Measurements from ENCODE around the gene RPS17. TPM values are rescaled to one million over a fixed set of nuclear protein-coding genes. Genes with fewer than 3 reads are reported as not detected.

RPS17 gene
- polyA plus RNA-seq, 3 donors: 604 to 2,881 (median 619) TPM

- Histone ChIP-seq H3K27me3 (ENCODE audit: control insufficient read depth in 2 of 2, insufficient read depth in 2 of 2, low read length in 2 of 2) (peaks cover 0 to 3% of the 10 kb centered on the region in 2 donors), H4K20me1 (ENCODE audit: insufficient read depth, low read length) (no peaks in the 10 kb centered on the region), H2AFZ (ENCODE audit: insufficient read depth, low read depth, low read length, poor library complexity, severe bottlenecking) (no peak overlapping the region), H3K79me2 (ENCODE audit: insufficient read depth, low read length) (peaks cover 5% of the 10 kb centered on the region), H3K36me3 (replicated peaks in 1 of 2; ENCODE audit: control insufficient read depth in 1 of 2, insufficient read depth in 2 of 2, low read length in 2 of 2) (no peaks in the 10 kb centered on the region), H3K9ac (ENCODE audit: insufficient read depth, low read length, poor library complexity, severe bottlenecking) (no peak overlapping the region), H3K9me3 (replicated peaks in 1 of 2; ENCODE audit: control insufficient read depth in 1 of 2, insufficient read depth in 1 of 2, low read length in 2 of 2) (no peaks in the 10 kb centered on the region), H3K4me2 (replicated peaks; ENCODE audit: extremely low read depth, low read length, poor library complexity, severe bottlenecking) (no peak overlapping the region), H3K27ac (ENCODE audit: low read depth in 1 of 2, low read length in 2 of 2) (no peak overlapping the region), H3K4me3 (replicated peaks in 1 of 3; ENCODE audit: low read depth in 2 of 3, low read length in 3 of 3) (no peak overlapping the region), H3K4me1 (ENCODE audit: control insufficient read depth in 1 of 2, insufficient read depth in 2 of 2, low read length in 2 of 2) (peaks cover 6 to 11% of the 10 kb centered on the region in 2 donors)
- H3K27me3 Mint-ChIP-seq (ENCODE audit: low read depth in 3 of 3): peaks cover 0 to 6% (median 3%) of the 10 kb centered on the region in 3 donors
- no peak overlapping the region for H3K27ac Mint-ChIP-seq
- H3K36me3 Mint-ChIP-seq: no peaks in the 10 kb centered on the region
- intact Hi-C loops (cut with micrococcal nuclease): loop anchor here in 1 of 2 donors (5.0 kb wide), 1 partner anchor 452 kb away; no protein-coding TSS in a partner anchor
- DNase-seq: no peak
- no peak for TF ChIP-seq CTCF (IDR thresholded peaks at IDR 0.05)
- H3K4me3 Mint-ChIP-seq: no peak overlapping the region
- 87% methylated on average over 5 of the region's 6 CpGs for WGBS (ENCODE audit: insufficient coverage)
- H3K9me3 Mint-ChIP-seq: no peaks in the 10 kb centered on the region
- peaks cover 12% of the 10 kb centered on the region for H3K4me1 Mint-ChIP-seq
Observed at GRCh38 chr15:82545478-82545877, 5.2 kb upstream of the RPS17 start.

- Mint-ChIP-seq H3K4me1 (peaks cover 12% of the 10 kb centered on the region), H3K36me3 (no peaks in the 10 kb centered on the region), H3K27ac (no peak overlapping the region), H3K27me3 (ENCODE audit: low read depth in 3 of 3) (peaks cover 0 to 6% (median 3%) of the 10 kb centered on the region in 3 donors), H3K4me3 (peak overlapping the region in 1 of 2 donors; percentile 35), H3K9me3 (no peaks in the 10 kb centered on the region)
- Histone ChIP-seq H4K20me1 (ENCODE audit: insufficient read depth, low read length) (no peaks in the 10 kb centered on the region), H3K4me3 (replicated peaks in 1 of 3; ENCODE audit: low read depth in 2 of 3, low read length in 3 of 3) (no peak overlapping the region), H3K36me3 (replicated peaks in 1 of 2; ENCODE audit: control insufficient read depth in 1 of 2, insufficient read depth in 2 of 2, low read length in 2 of 2) (no peaks in the 10 kb centered on the region), H3K4me2 (replicated peaks; ENCODE audit: extremely low read depth, low read length, poor library complexity, severe bottlenecking) (no peak overlapping the region), H3K9me3 (replicated peaks in 1 of 2; ENCODE audit: control insufficient read depth in 1 of 2, insufficient read depth in 1 of 2, low read length in 2 of 2) (no peaks in the 10 kb centered on the region), H3K27me3 (ENCODE audit: control insufficient read depth in 2 of 2, insufficient read depth in 2 of 2, low read length in 2 of 2) (peaks cover 0 to 3% of the 10 kb centered on the region in 2 donors), H3K4me1 (ENCODE audit: control insufficient read depth in 1 of 2, insufficient read depth in 2 of 2, low read length in 2 of 2) (peaks cover 6 to 11% of the 10 kb centered on the region in 2 donors), H3K9ac (ENCODE audit: insufficient read depth, low read length, poor library complexity, severe bottlenecking) (no peak overlapping the region), H3K79me2 (ENCODE audit: insufficient read depth, low read length) (peaks cover 7% of the 10 kb centered on the region), H2AFZ (ENCODE audit: insufficient read depth, low read depth, low read length, poor library complexity, severe bottlenecking) (no peak overlapping the region), H3K27ac (ENCODE audit: low read depth in 1 of 2, low read length in 2 of 2) (no peak overlapping the region)
- DNase-seq: no peak
- WGBS (ENCODE audit: insufficient coverage): 100% methylated on average over 1 of the region's 3 CpGs
- no peak for TF ChIP-seq CTCF (IDR thresholded peaks at IDR 0.05)
- intact Hi-C loops (cut with micrococcal nuclease): loop anchor here in 1 of 2 donors (5.0 kb wide), 1 partner anchor 452 kb away; no protein-coding TSS in a partner anchor
Observed at GRCh38 chr15:82545002-82545401, 4.7 kb upstream of the RPS17 start.
